H7 (cell line): ENCODE measurements around the gene AKAP13. TPM values are rescaled to one million over a fixed set of nuclear protein-coding genes. Genes with fewer than 3 reads are reported as not detected.

Experiments used
- DNase-seq: peaks from one replicate; pipeline ENCODE4 v3.0.0; 2012
- H3K27me3 ChIP-seq: 2 replicates; pipeline ENCODE4 v1.6.0; 2011; ENCODE audit warnings: mild to moderate bottlenecking, low read length; ENCODE audit not compliant: control insufficient read depth, insufficient read depth
- H3K36me3 ChIP-seq: replicated peaks from 2 replicates; pipeline ENCODE4 v1.5.1; 2011; ENCODE audit warnings: low read length; ENCODE audit not compliant: control insufficient read depth, insufficient read depth
- H3K4me3 ChIP-seq: 2 replicates; pipeline ENCODE4 v1.5.1; 2011; ENCODE audit warnings: low read depth, mild to moderate bottlenecking, control low read depth, low read length, moderate library complexity; ENCODE audit not compliant: insufficient read depth
- total RNA-seq: library from RNA; depleted of rRNA; stranded (reverse); fragments of >200 nt; shearing (Covaris generic); gene quantifications from 2 replicates; pipeline ENCODE4 v1.2.3, GENCODE V29; 2014

AKAP13 gene
- total RNA-seq, 1 experiment from 2014 or later = 26.2 TPM

- no peak for DNase-seq
- Histone ChIP-seq H3K27me3 (no peaks in the 10 kb centered on the region), H3K36me3 (no peaks in the 10 kb centered on the region), H3K4me3 (no peak overlapping the region)
These were observed 8.3 kb downstream of the AKAP13 start for GRCh38 chr15:85388566-85389305.

- Histone ChIP-seq H3K4me3 (no peak overlapping the region), H3K36me3 (no peaks in the 10 kb centered on the region), H3K27me3 (no peaks in the 10 kb centered on the region)
- no peak for DNase-seq
These were observed 8.9 kb downstream of the AKAP13 start for GRCh38 chr15:85389306-85389650.

GRCh38 chr15:85389772-85390171 lies 9.4 kb downstream of the AKAP13 start:
- DNase-seq = no peak
- no peaks in the 10 kb centered on the region for H3K36me3 ChIP-seq
- H3K4me3 ChIP-seq = no peak overlapping the region
- H3K27me3 ChIP-seq = no peaks in the 10 kb centered on the region

- H3K36me3 ChIP-seq = no peaks in the 10 kb centered on the region
- DNase-seq = no peak
- H3K27me3 ChIP-seq = no peaks in the 10 kb centered on the region
- no peak overlapping the region for H3K4me3 ChIP-seq
These were observed 12.8 kb downstream of the AKAP13 start for GRCh38 chr15:85393210-85393609.

GRCh38 chr15:85394554-85395333 lies 14.3 kb downstream of the AKAP13 start:
- H3K36me3 ChIP-seq = no peaks in the 10 kb centered on the region
- no peak overlapping the region for H3K4me3 ChIP-seq
- DNase-seq = no peak
- no peaks in the 10 kb centered on the region for H3K27me3 ChIP-seq

GRCh38 chr15:85396554-85396953 lies 16.2 kb downstream of the AKAP13 start:
- H3K27me3 ChIP-seq = no peaks in the 10 kb centered on the region
- DNase-seq = no peak
- no peak overlapping the region for H3K4me3 ChIP-seq

GRCh38 chr15:85397151-85397550 lies 16.7 kb downstream of the AKAP13 start:
- no peaks in the 10 kb centered on the region for H3K27me3 ChIP-seq

More at GRCh38 chr15:85396554-85396953, 16.2 kb downstream of the AKAP13 start:
- H3K36me3 ChIP-seq = no peaks in the 10 kb centered on the region

GRCh38 chr15:85397926-85398325 lies 17.5 kb downstream of the AKAP13 start:
- H3K36me3 ChIP-seq = no peaks in the 10 kb centered on the region
- no peak overlapping the region for H3K4me3 ChIP-seq
- no peaks in the 10 kb centered on the region for H3K27me3 ChIP-seq
- DNase-seq = no peak

More at GRCh38 chr15:85397151-85397550, 16.7 kb downstream of the AKAP13 start:
- DNase-seq = no peak
- no peaks in the 10 kb centered on the region for H3K36me3 ChIP-seq
- no peak overlapping the region for H3K4me3 ChIP-seq

GRCh38 chr15:85398822-85399221 lies 18.4 kb downstream of the AKAP13 start:
- DNase-seq = no peak
- no peaks in the 10 kb centered on the region for H3K36me3 ChIP-seq

GRCh38 chr15:85399627-85400026 lies 19.2 kb downstream of the AKAP13 start:
- DNase-seq = no peak
- Histone ChIP-seq H3K27me3 (no peaks in the 10 kb centered on the region), H3K4me3 (no peak overlapping the region), H3K36me3 (no peaks in the 10 kb centered on the region)

More at GRCh38 chr15:85398822-85399221, 18.4 kb downstream of the AKAP13 start:
- Histone ChIP-seq H3K27me3 (no peaks in the 10 kb centered on the region), H3K4me3 (no peak overlapping the region)

GRCh38 chr15:85400606-85401005 lies 20.2 kb downstream of the AKAP13 start:
- no peak for DNase-seq
- Histone ChIP-seq H3K36me3 (no peaks in the 10 kb centered on the region), H3K27me3 (no peaks in the 10 kb centered on the region), H3K4me3 (no peak overlapping the region)

- no peak overlapping the region for H3K4me3 ChIP-seq
- no peak for DNase-seq
- H3K36me3 ChIP-seq = no peaks in the 10 kb centered on the region
- no peaks in the 10 kb centered on the region for H3K27me3 ChIP-seq
These were observed 20.8 kb downstream of the AKAP13 start for GRCh38 chr15:85401108-85401774.

- Histone ChIP-seq H3K4me3 (no peak overlapping the region), H3K27me3 (no peaks in the 10 kb centered on the region), H3K36me3 (no peaks in the 10 kb centered on the region)
- no peak for DNase-seq
These were observed 21.9 kb downstream of the AKAP13 start for GRCh38 chr15:85402195-85402881.

GRCh38 chr15:85403745-85404144 lies 23.3 kb downstream of the AKAP13 start:
- no peaks in the 10 kb centered on the region for H3K27me3 ChIP-seq
- H3K36me3 ChIP-seq = no peaks in the 10 kb centered on the region
- no peak overlapping the region for H3K4me3 ChIP-seq
- DNase-seq = no peak
